ENCODE measurements around the gene EBF4. TPM values are rescaled to one million over a fixed set of nuclear protein-coding genes. Genes with fewer than 3 reads are reported as not detected.

The EBF4 gene
- total RNA-seq, 2 donors from 2014 or later, result 48.9 to 58.8 TPM

DNA sequence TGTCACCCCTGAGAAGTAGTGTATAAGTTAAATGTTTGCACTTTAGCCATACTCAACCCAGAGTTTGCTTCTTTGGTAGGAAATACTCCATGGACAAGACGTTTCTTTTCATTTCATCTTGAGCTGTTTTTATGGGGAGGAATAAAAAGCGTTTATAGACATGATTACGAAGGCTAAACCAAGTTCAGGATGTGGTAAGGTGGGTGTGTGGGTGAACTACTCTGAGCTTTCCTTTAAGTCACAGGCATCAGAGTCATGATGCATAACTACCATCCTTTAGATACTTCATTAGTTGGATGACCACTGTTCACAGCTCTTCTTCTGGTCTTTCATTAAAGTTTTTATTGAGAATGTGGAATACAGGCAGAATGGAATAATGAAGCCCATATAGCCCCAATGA, 48.9 kb downstream of the EBF4 start:
- Histone ChIP-seq H3K27me3 (replicated peaks; ENCODE audit: insufficient read depth) (no peaks in the 10 kb centered on the region), H3K36me3 (no peaks in the 10 kb centered on the region), H3K27ac (no peak overlapping the region), H3K4me1 (replicated peaks) (no peaks in the 10 kb centered on the region), H3K4me3 (no peak overlapping the region), H3K9me3 (no peaks in the 10 kb centered on the region)
- no peak for TF ChIP-seq POLR2AphosphoS5 (IDR thresholded peaks at IDR 0.05)
- intact Hi-C loops (cut with DNase I), result no loop called here
- WGBS, result 31% methylated on average over 3 of the region's 3 CpGs
- no peak for DNase-seq (ENCODE audit: low spot score)

DNA sequence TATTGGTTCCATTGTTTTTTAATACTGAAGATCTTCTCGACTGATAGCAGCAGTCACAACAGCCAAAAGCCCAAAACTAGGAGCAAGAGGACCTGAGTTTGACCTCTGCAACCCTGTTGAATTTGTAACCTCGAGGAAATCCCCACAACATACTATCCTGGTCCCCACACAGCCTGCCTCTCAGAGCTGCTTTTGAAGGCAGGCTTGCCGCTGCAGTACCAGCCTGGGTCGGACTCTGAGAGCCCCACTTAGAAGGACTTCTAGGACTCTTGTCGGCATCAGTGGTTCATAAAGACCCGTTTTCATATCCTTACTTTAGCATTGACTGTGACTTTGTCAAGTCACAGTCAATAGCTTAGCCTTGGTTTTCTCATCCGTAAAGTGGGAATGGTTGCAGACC, 49.3 kb downstream of the EBF4 start:
- 85% methylated on average over 7 of the region's 7 CpGs for WGBS
- no peaks in the 10 kb centered on the region for H3K27me3 ChIP-seq (replicated peaks; ENCODE audit: insufficient read depth)
- no peaks in the 10 kb centered on the region for H3K9me3 ChIP-seq
- TF ChIP-seq, protein P1, sequence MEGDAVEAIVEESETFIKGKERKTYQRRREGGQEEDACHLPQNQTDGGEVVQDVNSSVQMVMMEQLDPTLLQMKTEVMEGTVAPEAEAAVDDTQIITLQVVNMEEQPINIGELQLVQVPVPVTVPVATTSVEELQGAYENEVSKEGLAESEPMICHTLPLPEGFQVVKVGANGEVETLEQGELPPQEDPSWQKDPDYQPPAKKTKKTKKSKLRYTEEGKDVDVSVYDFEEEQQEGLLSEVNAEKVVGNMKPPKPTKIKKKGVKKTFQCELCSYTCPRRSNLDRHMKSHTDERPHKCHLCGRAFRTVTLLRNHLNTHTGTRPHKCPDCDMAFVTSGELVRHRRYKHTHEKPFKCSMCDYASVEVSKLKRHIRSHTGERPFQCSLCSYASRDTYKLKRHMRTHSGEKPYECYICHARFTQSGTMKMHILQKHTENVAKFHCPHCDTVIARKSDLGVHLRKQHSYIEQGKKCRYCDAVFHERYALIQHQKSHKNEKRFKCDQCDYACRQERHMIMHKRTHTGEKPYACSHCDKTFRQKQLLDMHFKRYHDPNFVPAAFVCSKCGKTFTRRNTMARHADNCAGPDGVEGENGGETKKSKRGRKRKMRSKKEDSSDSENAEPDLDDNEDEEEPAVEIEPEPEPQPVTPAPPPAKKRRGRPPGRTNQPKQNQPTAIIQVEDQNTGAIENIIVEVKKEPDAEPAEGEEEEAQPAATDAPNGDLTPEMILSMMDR (IDR thresholded peaks at IDR 0.05), result no peak
- TF ChIP-seq POLR2AphosphoS5 (IDR thresholded peaks at IDR 0.05) (no peak), POLR2A (IDR thresholded peaks at IDR 0.05) (no peak)
- intact Hi-C loops (cut with DNase I), result no loop called here
- no peak for DNase-seq (ENCODE audit: low spot score)
- H3K36me3 ChIP-seq, result no peaks in the 10 kb centered on the region
- no peaks in the 10 kb centered on the region for H3K4me1 ChIP-seq (replicated peaks)
- H3K4me3 ChIP-seq, result no peak overlapping the region
- H3K27ac ChIP-seq, result no peak overlapping the region

DNA sequence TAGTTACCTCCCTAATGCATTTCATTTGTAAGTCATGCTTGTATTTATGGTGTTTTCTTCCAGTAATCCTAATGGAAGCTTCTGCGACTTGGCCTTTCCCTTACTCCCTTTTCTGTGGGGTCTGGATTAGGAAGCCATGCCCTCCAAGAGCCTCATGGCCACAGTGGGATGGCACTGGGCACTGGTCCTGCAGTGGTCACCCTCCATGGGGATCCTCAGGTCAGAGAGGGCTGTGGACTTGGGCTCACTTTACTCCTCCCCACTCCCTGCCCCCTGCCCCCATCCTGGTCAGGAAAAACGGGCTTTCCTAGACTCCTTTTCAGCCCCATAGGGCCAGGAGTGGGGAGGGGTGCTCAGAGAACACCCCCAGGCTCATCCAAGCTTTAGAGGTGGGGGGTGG, 49.9 kb downstream of the EBF4 start:
- no peaks in the 10 kb centered on the region for H3K9me3 ChIP-seq
- TF ChIP-seq POLR2AphosphoS5 (IDR thresholded peaks at IDR 0.05), result no peak
- 87% methylated on average over 2 of the region's 2 CpGs for WGBS
- no peaks in the 10 kb centered on the region for H3K4me1 ChIP-seq (replicated peaks)
- H3K27me3 ChIP-seq (replicated peaks; ENCODE audit: insufficient read depth), result no peaks in the 10 kb centered on the region
- no peak overlapping the region for H3K4me3 ChIP-seq
- DNase-seq (ENCODE audit: low spot score), result no peak
- no peaks in the 10 kb centered on the region for H3K36me3 ChIP-seq
- intact Hi-C loops (cut with DNase I), result no loop called here
- H3K27ac ChIP-seq, result no peak overlapping the region

DNA sequence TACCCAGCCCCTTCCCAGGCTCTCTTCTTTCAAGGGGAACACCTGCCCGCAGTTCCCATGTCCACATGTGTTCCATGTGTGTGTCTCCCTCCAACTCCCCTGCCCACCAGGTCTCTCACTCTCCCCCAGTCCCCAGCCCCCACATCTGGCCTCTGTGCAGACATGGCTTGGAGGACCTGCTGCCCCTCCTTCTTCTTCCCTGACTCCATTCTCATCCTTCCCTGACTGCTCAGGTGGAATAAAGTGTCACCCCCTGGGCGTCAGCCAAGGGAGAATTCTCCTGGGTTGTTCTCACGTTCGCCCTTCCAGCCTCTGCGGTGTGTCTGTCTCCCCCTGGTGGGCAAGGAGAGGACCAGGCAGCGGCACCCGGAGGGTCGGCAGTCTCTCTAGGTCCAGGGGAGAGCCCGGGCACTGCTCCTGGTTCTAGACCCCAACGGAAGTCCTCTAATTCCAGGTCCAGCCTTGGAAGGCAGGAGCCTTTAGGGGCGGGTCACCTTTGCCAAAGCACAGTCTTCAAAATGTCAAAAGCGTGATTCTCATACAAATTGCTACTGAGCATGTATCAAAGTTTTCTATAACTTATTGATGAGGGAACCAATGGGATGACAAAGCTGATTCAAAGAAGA, 50.5 kb downstream of the EBF4 start:
- TF ChIP-seq POLR2A (IDR thresholded peaks at IDR 0.05), result no peak
- TF ChIP-seq POLR2AphosphoS5 (IDR thresholded peaks at IDR 0.05), result no peak
- TF ChIP-seq, protein P1 (IDR thresholded peaks at IDR 0.05), result peak; percentile 12 to 68 (median 48)
- intact Hi-C loops (cut with DNase I), result no loop called here
- Histone ChIP-seq H3K27ac (no peak overlapping the region), H3K4me1 (replicated peaks) (no peaks in the 10 kb centered on the region), H3K36me3 (no peaks in the 10 kb centered on the region), H3K9me3 (no peaks in the 10 kb centered on the region), H3K4me3 (no peak overlapping the region), H3K27me3 (replicated peaks; ENCODE audit: insufficient read depth) (no peaks in the 10 kb centered on the region)
- DNase-seq (ENCODE audit: low spot score), result no peak
- WGBS, result 15% methylated on average over 12 of the region's 12 CpGs

DNA sequence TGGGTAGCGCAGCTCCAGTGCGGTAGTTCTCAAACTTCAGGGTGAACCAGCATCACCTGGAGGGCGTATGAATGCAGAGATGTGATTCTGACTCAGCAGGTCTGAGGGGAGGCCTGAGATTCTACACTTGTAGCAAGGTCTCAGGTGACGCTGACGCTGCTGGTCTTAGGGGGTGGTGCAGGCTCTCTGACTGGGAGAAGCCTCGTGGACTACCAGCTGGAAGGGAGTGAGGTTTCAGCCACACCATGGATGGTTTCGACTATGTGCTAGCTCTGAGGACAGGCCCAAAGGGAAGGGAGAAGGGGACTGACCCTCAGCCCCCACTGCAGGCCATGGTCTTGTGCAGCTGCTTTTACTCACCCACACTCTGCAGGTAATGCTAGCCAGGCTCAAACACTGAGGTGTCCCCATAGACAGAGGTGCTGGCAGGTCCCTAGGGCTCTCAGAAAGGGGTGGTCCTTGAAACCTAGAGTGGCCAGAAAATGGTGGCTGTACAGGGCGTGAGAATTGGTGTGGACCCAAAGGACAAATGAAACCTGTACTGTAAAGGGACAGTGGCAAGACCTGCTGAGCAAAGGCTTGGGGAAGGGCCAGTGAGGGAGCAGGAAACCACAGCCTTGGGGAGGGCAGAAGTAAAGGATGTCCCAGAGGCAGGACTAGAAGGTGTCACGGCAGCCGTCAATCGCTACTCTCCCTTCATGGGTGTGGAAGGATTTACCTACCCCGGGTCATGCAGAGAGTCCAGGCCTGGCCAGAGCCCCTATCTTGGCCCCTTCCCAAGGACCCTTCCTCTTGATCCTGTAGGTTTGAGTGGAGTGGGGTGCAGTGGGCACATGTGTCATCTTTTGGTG, 52.7 kb downstream of the EBF4 start:
- peak; percentile 3 for DNase-seq (ENCODE audit: low spot score)
- Histone ChIP-seq H3K36me3 (no peaks in the 10 kb centered on the region), H3K27ac (no peak overlapping the region), H3K4me3 (no peak overlapping the region), H3K27me3 (replicated peaks; ENCODE audit: insufficient read depth) (no peaks in the 10 kb centered on the region), H3K4me1 (replicated peaks) (no peaks in the 10 kb centered on the region), H3K9me3 (no peaks in the 10 kb centered on the region)
- intact Hi-C loops (cut with DNase I), result no loop called here
- 78% methylated on average over 12 of the region's 12 CpGs for WGBS
- TF ChIP-seq, protein P1 (IDR thresholded peaks at IDR 0.05), result no peak
- TF ChIP-seq POLR2A (IDR thresholded peaks at IDR 0.05) (no peak), POLR2AphosphoS5 (IDR thresholded peaks at IDR 0.05) (no peak)

Measured in prostate gland (tissue), 2 donors.